ENCODE results near the gene RALBP1.

Gene RALBP1

GRCh38 chr18:9513971-9514512 is 38.7 kb downstream of the RALBP1 start:
- DNase-seq = no peak

DNA sequence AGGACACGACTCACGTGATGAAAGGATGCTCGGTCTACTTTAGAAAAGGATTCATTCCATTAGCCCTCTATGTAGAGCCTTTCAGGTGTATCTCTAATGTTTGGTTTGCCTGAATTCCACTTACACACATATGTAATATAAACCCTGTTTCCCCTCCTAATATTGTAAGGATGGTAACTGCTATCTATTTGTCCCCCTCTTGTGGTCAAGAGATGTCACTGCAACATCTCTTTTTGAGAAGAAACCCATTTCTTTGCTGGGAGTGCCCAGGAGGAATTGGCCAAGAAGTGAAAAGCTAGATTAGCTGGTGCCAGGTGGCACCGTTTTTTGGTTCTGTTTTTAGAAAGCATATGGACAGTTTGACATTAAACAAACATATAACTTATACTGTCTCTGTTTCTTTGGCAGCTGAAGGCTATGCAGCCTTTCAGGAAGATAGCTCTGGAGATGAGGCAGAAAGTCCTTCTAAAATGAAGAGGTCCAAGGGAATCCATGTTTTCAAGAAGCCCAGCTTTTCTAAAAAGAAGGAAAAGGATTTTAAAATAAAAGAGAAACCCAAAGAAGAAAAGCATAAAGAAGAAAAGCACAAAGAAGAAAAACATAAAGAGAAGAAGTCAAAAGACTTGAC is 41.2 kb downstream of the RALBP1 start:
- DNase-seq = peak; percentile 38

DNA sequence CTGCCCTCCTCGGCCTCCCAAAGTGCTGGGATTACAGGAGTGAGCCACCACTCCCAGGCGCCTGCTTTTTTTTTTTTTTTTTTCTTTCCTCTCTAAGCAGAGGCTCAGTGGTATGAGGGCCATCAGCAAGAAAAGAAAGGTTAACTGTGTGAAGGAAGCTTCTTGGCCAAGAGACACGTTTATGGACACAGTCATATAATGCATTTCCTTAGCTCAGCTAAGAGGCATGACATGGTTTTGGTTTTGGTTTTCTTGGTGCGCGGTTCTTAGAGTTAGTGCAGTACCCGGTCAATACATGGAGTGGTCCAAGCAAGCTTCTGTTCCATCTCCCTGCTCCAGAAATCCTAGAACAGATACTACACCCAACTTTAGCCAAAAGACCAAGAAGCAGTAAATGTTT is 42.6 kb downstream of the RALBP1 start:
- DNase-seq = no peak

DNA sequence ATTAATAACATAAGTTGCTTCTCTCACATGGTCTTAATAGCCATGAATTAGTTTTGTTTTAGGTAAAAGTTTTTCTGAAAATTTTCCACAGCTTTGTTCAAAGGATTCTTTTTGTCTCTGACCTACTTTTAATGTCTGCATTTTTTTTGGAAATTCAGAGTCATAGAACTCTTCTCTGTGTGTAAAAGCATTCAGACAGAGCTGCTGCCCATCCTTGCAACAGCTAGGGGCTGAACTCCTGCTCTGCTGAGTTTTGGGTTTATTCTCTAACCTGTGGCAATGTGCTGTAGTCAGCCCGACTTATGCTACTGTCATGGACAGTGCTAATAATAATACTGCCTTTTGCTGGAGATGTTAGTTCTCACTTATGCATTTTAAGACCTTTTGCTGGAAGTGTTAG is 44.1 kb downstream of the RALBP1 start:
- DNase-seq = no peak

DNA sequence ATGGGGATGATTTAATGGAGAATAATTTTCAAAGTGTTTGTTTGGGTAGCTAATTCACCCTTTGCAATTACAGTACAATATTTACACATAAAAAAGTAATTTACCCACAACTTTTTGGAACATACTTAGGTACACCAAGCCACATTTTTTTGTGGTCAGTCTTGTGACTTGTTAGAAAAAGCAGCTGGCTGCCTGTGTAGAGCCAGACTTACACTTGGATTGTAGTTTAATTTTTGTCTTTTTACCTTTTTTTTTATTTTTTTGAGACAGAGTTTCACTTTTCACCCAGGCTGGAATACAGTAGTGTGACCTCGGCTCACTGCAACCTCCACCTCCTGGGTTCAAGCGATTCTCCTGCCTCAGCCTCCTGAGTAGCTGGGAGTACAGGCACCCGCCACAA is 45.4 kb downstream of the RALBP1 start:
- DNase-seq = no peak

DNA sequence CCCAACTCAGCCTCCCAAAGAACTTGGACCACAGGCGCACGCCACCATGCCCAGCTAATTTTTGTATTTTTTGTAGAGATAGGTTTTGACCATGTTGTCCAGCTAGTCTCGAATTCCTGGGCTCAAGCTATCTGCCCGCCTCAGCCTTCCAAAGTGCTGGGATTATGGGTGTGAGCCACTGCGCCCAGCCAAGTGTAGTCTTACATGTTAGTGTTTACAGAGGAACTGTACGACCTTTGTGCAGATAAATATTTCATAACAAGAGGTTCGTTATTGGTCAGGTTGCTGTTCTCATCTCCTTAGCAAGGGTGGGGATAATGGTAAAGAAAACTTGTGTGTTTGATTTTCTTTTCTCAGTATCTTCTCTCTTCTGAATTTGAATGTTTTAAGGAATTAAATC is 46.5 kb downstream of the RALBP1 start:
- no peak for DNase-seq

DNA sequence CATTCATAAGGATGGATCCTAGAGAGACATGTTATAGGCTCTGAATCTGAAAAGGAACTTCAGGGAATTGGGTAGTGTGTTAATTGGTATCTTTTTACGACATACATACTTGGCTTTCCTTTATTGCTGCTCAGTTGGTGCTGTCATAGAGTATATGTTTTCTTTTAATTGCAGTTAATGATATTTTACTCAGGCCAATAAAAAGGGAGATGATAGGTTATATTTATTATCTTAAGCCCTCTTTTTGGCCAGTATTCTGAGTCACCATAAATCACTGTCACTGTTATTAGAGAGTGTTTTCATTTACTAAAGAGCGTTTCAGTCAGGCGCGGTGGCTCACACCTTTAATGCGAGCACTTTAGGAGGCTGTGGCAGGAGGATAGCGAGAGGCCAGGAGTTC is 47.6 kb downstream of the RALBP1 start:
- no peak for DNase-seq

DNA sequence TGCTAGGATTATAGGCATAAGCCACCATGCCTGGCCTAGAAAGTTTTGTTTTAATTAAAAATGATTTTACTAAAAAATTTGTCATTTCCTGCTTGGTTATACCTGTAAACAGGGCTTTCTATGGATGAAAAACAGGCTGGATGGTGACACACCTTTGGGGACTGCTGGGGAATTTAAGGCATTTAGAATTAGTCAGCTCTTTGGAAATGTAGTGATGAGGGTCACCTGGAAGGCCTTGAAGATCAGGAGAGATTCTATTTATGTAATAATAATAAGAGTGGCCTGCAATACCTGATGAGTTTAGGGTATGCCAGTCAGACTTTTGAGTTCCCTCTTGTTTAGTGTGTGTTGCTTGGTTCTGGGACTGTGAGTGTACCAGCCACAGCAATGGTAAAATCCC is 51.1 kb downstream of the RALBP1 start:
- DNase-seq = no peak

DNA sequence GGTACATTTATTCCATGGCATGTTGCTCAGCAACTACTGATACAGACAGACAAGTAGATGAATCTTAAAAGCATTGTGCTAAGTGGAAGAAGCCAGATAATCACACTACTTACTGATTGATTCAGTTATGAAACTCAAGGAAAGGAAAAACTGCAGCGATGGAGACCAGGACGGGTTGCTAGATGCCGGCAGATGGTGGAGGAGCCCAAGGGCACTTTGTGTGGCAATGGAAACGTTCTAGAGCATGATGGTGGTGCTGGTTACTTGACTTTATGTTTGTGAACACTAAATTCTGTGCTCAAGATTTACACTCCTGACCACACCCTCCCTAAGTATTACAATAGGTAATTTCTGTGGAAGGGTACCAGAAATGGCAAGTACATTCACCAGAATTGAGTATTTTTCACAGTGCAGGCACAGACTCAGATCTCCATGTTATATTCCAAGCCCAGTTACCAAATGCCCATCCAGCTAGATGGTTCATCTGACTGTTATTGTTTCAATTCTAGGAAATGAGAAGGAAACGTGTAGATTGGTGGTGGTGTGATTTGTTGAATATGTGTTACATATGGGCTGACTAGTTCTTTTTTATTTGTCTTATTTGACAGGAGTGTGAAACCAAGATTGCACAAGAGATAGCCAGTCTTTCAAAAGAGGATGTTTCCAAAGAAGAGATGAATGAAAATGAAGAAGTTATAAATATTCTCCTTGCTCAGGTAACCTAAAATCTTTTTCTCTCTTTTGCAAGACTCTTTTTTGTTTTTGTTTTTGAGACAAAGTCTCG is 55.1 kb downstream of the RALBP1 start:
- DNase-seq = no peak

GRCh38 chr18:9531791-9532410 is 56.6 kb downstream of the RALBP1 start:
- DNase-seq = no peak

GRCh38 chr18:9534844-9535243 is 59.5 kb downstream of the RALBP1 start:
- DNase-seq = no peak

DNA sequence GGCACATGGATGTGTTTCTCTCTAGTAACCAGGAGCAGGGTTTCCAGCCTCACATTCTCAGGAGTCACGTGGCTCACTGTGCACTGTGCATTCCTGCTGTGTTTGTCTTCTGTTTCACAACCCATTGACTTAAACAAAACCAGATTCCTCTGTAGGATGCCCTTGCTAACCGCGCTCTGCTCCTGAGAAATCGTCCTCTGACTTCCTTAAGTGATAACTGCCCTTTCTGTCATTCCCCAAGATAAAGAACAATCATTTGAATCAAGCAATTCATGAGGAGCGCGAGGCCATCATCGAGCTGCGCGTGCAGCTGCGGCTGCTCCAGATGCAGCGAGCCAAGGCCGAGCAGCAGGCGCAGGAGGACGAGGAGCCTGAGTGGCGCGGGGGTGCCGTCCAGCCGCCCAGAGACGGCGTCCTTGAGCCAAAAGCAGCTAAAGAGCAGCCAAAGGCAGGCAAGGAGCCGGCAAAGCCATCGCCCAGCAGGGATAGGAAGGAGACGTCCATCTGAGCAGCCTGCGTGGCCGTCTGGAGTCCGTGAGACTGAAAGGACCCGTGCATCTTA is 60.2 kb downstream of the RALBP1 start:
- DNase-seq = no peak

DNA sequence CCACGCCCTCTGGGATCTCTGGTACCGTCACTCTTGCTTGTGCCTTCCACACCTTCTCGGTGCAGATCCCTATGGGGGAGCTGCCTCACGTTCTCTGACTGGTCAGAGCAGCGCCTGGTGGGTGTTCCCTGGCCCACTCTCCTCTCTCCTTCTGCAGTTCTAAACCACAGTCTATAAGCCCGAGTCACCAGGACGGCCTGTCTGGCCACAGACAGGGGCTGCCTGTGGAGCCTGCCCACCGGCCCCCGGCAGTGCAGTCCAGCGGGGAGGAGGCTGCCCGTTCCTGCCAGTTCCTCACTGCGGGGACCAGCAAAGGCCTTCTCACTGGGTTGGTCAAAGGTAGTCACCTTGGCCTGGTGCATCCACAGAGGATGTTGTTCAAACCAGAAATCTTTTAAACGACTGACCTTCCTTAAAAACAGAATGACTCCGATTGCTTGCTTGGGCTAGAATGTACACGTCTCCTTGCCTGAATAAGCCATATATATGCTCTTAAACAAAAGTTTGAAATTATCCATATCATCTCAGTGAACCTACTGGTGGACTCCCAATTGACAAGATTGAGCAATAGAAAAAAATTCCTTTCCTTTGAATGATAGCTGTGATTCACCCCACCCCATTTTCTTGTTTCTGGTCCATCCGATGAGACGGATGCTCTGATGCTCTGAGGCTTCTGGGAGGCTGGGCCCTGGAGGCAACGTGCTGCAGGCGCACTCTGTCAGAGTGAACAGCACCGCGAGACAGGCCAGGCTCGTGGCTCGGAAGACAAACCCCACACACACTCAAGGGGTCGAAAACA is 61.2 kb downstream of the RALBP1 start:
- no peak for DNase-seq

GRCh38 chr18:9537677-9538076 is 62.4 kb downstream of the RALBP1 start:
- no peak for DNase-seq

DNA sequence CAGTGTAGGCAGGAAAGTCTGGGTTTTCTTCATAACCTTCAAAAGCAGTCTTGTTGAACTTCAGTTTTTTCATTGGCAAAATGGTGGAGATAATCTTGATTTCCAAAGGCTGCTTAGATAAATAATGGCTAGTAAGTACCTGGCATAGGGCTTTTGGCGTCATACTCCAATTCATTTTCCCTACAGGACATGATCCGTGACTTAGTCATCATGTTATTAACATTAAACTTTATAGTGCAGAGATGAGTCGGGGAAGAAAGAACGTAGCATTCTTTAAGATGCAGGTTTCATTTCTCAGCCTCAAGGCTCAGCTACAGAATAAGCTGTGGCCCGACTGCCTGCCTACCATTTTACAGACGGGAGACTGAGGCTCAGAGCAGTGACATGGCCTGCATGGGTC is 64.0 kb downstream of the RALBP1 start:
- no peak for DNase-seq

DNA sequence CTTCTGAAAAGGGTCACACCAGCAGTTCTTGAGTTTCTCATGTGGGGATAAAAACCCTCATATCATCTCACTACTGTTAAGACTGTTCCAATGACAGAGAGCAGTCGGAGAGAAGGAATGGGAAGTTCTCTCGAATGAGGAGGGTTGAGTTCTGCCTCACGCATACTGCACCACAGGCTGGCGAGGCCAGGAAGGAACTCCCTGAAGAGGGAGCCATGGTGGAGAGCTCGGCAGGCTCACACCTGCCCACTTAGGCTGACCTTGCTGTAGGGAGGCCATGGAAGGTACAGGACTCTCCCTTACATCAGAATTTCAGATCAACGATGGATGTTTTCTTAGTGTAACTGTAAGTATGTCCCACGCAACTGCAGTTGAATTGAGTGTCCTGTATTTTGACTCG is 64.6 kb downstream of the RALBP1 start:
- no peak for DNase-seq

DNA sequence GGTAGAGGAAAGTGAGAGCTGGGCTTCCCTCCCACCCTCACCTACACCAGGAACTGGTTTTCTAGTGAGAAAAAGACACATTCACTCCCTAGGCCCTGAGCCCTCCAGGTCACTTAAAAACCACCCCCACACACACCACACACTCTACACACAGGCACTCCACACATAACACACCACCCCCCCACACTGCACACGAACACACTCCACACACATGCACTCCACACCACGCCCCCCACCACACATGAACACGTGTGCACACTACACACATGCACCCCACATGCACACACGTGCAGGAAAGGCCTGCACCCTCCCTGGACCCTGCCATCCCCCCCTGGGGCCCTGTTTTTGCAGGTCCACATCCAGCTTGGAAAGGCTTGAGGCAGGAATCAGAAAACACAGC is 67.6 kb downstream of the RALBP1 start:
- DNase-seq = no peak

- no peak for DNase-seq
Measured at GRCh38 chr18:9545029-9545428, 69.7 kb downstream of the RALBP1 start.

- no peak for DNase-seq
Measured at GRCh38 chr18:9546468-9546867, 71.2 kb downstream of the RALBP1 start.

DNA sequence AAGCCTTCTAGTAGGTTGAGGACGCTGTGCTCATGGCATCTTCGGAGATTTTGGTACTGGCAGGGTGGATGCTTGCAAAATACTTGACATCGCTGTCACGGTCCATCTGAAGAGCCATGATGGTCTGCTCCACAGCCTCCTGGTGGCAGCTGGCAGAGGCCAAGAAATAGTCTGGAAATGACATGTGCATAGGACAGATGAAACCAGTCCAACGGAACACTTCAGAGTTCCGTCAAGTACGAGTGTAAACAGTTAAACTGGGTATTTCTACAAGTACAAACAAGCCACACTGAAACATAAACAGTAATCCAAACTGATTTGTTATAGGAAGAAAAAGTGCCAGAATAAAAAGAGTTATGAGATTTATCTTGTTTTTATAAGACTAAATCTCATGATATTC is 72.5 kb downstream of the RALBP1 start:
- DNase-seq = peak; percentile 85

DNA sequence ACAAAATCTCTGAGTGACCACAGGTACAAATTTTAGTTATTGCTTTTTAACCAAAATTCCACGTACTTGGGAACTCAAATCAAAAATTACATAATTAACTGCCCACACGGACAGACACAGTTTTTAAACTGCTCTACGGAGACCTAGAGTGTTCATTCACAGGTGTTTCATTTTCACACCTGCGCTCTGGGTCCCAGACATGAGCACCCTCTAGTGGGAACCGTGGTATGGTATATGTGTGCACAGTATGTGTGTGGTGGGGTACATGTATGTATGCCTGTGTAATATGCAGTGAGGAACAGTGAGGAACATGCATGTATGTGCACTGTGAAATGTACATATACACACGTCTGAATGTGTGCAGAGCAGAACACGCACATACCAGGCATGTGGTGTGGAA is 74.1 kb downstream of the RALBP1 start:
- no peak for DNase-seq

DNA sequence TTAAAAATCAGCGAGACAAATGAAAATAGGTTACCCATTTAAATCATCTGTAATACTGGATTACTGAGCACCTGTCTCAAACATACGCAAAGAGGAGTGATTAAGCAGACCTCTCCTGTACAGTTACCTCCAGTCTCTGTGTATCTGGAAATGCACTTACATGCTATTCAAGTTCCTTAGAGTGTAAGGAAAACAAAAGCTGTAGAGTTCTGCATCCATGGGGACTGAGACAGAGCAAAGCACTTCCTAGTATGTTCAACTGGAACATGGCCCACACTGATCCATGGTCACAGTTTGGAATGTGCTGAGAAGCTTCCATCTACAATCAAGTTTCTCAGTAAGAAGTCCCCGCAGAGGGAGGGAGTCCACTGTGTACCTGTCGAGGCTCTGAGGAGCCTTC is 75.1 kb downstream of the RALBP1 start:
- peak; percentile 18 for DNase-seq

GRCh38 chr18:9552191-9552590 is 76.9 kb downstream of the RALBP1 start:
- DNase-seq = no peak

Measured in NCI-H510A treated with DMSO at 0.1 percent for 48 hours (cell line).